IgD-negative memory B cell (primary cell): Measurements from ENCODE around the gene CDH13. TPM values are rescaled to one million over a fixed set of nuclear protein-coding genes. Genes with fewer than 3 reads are reported as not detected.

Experiments used
- H3K27ac Mint-ChIP-seq, 3 donors: one replicate each; pipeline ENCODE4 v1.8.0; 2020 to 2022; ENCODE audit warnings: mild to moderate bottlenecking in 3 of 3, mixed read lengths in 3 of 3, moderate library complexity in 1 of 3
- H3K27me3 Mint-ChIP-seq: one replicate; pipeline ENCODE4 v1.8.0; 2021; ENCODE audit warnings: mixed read lengths
- H3K36me3 Mint-ChIP-seq: one replicate; pipeline ENCODE4 v1.8.0; 2020; ENCODE audit warnings: mild to moderate bottlenecking, mixed read lengths
- H3K4me1 Mint-ChIP-seq, 3 donors: one replicate each; pipeline ENCODE4 v1.8.0; 2020 to 2022; ENCODE audit warnings: mixed read lengths in 3 of 3, mild to moderate bottlenecking in 1 of 3
- H3K4me3 Mint-ChIP-seq, 4 donors: one replicate each; pipeline ENCODE4 v1.8.0; 2020 to 2022; ENCODE audit warnings: mild to moderate bottlenecking in 4 of 4, mixed read lengths in 4 of 4, moderate library complexity in 3 of 4
- H3K9me3 Mint-ChIP-seq, 3 donors: one replicate each; pipeline ENCODE4 v1.8.0; 2020 to 2021; ENCODE audit warnings: mixed read lengths in 3 of 3, mild to moderate bottlenecking in 1 of 3
- polyA plus RNA-seq: library from polyadenylated mRNA; unstranded; fragments of 300-500 nt; fragmentation: Illumina TruSeq; gene quantifications from one replicate; pipeline ENCODE4 v1.2.3, GENCODE V29; 2021

Gene CDH13
- polyA plus RNA-seq, 1 donor from 2014 or later, result 0.23 TPM

- H3K27me3 Mint-ChIP-seq, result peaks cover 5% of the 10 kb centered on the region
- H3K27ac Mint-ChIP-seq, result no peak overlapping the region
- peaks cover 7 to 16% (median 12%) of the 10 kb centered on the region in 3 donors for H3K4me1 Mint-ChIP-seq
- no peak overlapping the region for H3K4me3 Mint-ChIP-seq
- peaks cover 5% of the 10 kb centered on the region for H3K36me3 Mint-ChIP-seq
- H3K9me3 Mint-ChIP-seq, result peaks cover 0 to 6% (median 0%) of the 10 kb centered on the region in 3 donors
These were observed 1144.7 kb downstream of the CDH13 start for GRCh38 chr16:83771306-83771942.

- peaks cover 0 to 6% (median 0%) of the 10 kb centered on the region in 3 donors for H3K9me3 Mint-ChIP-seq
- H3K36me3 Mint-ChIP-seq, result peaks cover 5% of the 10 kb centered on the region
- peaks cover 7 to 16% (median 12%) of the 10 kb centered on the region in 3 donors for H3K4me1 Mint-ChIP-seq
- H3K4me3 Mint-ChIP-seq, result no peak overlapping the region
- H3K27ac Mint-ChIP-seq, result no peak overlapping the region
- peaks cover 9% of the 10 kb centered on the region for H3K27me3 Mint-ChIP-seq
These were observed 1146.0 kb downstream of the CDH13 start for GRCh38 chr16:83772806-83773205.

- H3K27me3 Mint-ChIP-seq, result peaks cover 9% of the 10 kb centered on the region
- no peak overlapping the region for H3K27ac Mint-ChIP-seq
- H3K4me1 Mint-ChIP-seq, result peaks cover 10 to 12% (median 10%) of the 10 kb centered on the region in 3 donors
- H3K4me3 Mint-ChIP-seq, result no peak overlapping the region
- peaks cover 2% of the 10 kb centered on the region for H3K36me3 Mint-ChIP-seq
- peaks cover 0 to 3% (median 0%) of the 10 kb centered on the region in 3 donors for H3K9me3 Mint-ChIP-seq
These were observed 1147.3 kb downstream of the CDH13 start for GRCh38 chr16:83774066-83774465.

- peaks cover 2 to 9% (median 4%) of the 10 kb centered on the region in 3 donors for H3K4me1 Mint-ChIP-seq
- no peak overlapping the region for H3K4me3 Mint-ChIP-seq
- H3K36me3 Mint-ChIP-seq, result peaks cover under 1% of the 10 kb centered on the region
- H3K27ac Mint-ChIP-seq, result no peak overlapping the region
- H3K27me3 Mint-ChIP-seq, result peaks cover 11% of the 10 kb centered on the region
- no peaks in the 10 kb centered on the region for H3K9me3 Mint-ChIP-seq
These were observed 1150.2 kb downstream of the CDH13 start for GRCh38 chr16:83776944-83777343.

- Mint-ChIP-seq H3K4me1 (peaks cover 4 to 9% (median 5%) of the 10 kb centered on the region in 3 donors), H3K27ac (no peak overlapping the region), H3K36me3 (peaks cover 5% of the 10 kb centered on the region), H3K9me3 (peaks cover 0 to 2% (median 0%) of the 10 kb centered on the region in 3 donors), H3K4me3 (no peak overlapping the region), H3K27me3 (peaks cover 9% of the 10 kb centered on the region)
These were observed 1153.1 kb downstream of the CDH13 start for GRCh38 chr16:83779886-83780285.

- no peak overlapping the region for H3K27ac Mint-ChIP-seq
- H3K36me3 Mint-ChIP-seq, result peaks cover 5% of the 10 kb centered on the region
- H3K4me1 Mint-ChIP-seq, result peaks cover 0 to 5% (median 5%) of the 10 kb centered on the region in 3 donors
- no peak overlapping the region for H3K4me3 Mint-ChIP-seq
- H3K9me3 Mint-ChIP-seq, result peaks cover 0 to 4% (median 0%) of the 10 kb centered on the region in 3 donors
- no peaks in the 10 kb centered on the region for H3K27me3 Mint-ChIP-seq
These were observed 1158.7 kb downstream of the CDH13 start for GRCh38 chr16:83785455-83785854.

GRCh38 chr16:83789642-83790401 lies 1163.1 kb downstream of the CDH13 start:
- peaks cover 0 to 3% (median 0%) of the 10 kb centered on the region in 3 donors for H3K9me3 Mint-ChIP-seq
- peaks cover 7% of the 10 kb centered on the region for H3K36me3 Mint-ChIP-seq
- H3K4me1 Mint-ChIP-seq, result peaks cover 0 to 2% (median 0%) of the 10 kb centered on the region in 3 donors
- no peak overlapping the region for H3K27ac Mint-ChIP-seq
- H3K4me3 Mint-ChIP-seq, result peak overlapping the region in 1 of 4 donors; percentile 52
- H3K27me3 Mint-ChIP-seq, result no peaks in the 10 kb centered on the region

- Mint-ChIP-seq H3K36me3 (peaks cover 13% of the 10 kb centered on the region), H3K27me3 (no peaks in the 10 kb centered on the region), H3K9me3 (no peaks in the 10 kb centered on the region), H3K4me1 (peaks cover 0 to 4% (median 2%) of the 10 kb centered on the region in 3 donors), H3K4me3 (no peak overlapping the region), H3K27ac (no peak overlapping the region)
These were observed 1165.1 kb downstream of the CDH13 start for GRCh38 chr16:83791916-83792315.

- Mint-ChIP-seq H3K27me3 (no peaks in the 10 kb centered on the region), H3K4me3 (no peak overlapping the region), H3K27ac (no peak overlapping the region), H3K9me3 (no peaks in the 10 kb centered on the region), H3K36me3 (peaks cover 14% of the 10 kb centered on the region), H3K4me1 (peaks cover 0 to 4% (median 2%) of the 10 kb centered on the region in 3 donors)
These were observed 1165.6 kb downstream of the CDH13 start for GRCh38 chr16:83792391-83792790.

GRCh38 chr16:83793179-83793578 lies 1166.4 kb downstream of the CDH13 start:
- peaks cover 0 to 4% (median 2%) of the 10 kb centered on the region in 3 donors for H3K4me1 Mint-ChIP-seq
- no peaks in the 10 kb centered on the region for H3K27me3 Mint-ChIP-seq
- H3K9me3 Mint-ChIP-seq, result no peaks in the 10 kb centered on the region

GRCh38 chr16:83794860-83795554 lies 1168.2 kb downstream of the CDH13 start:
- Mint-ChIP-seq H3K27ac (no peak overlapping the region), H3K4me3 (no peak overlapping the region), H3K9me3 (no peaks in the 10 kb centered on the region), H3K36me3 (peaks cover 16% of the 10 kb centered on the region), H3K4me1 (peaks cover 0 to 4% (median 2%) of the 10 kb centered on the region in 3 donors), H3K27me3 (no peaks in the 10 kb centered on the region)

More at GRCh38 chr16:83793179-83793578, 1166.4 kb downstream of the CDH13 start:
- H3K27ac Mint-ChIP-seq, result no peak overlapping the region
- H3K36me3 Mint-ChIP-seq, result peaks cover 14% of the 10 kb centered on the region
- H3K4me3 Mint-ChIP-seq, result no peak overlapping the region

- no peak overlapping the region for H3K4me3 Mint-ChIP-seq
- H3K9me3 Mint-ChIP-seq, result no peaks in the 10 kb centered on the region
- peaks cover 3 to 6% (median 4%) of the 10 kb centered on the region in 3 donors for H3K4me1 Mint-ChIP-seq
- H3K27me3 Mint-ChIP-seq, result no peaks in the 10 kb centered on the region
- H3K27ac Mint-ChIP-seq, result no peak overlapping the region
- H3K36me3 Mint-ChIP-seq, result peaks cover 11% of the 10 kb centered on the region
These were observed 1170.2 kb downstream of the CDH13 start for GRCh38 chr16:83797013-83797412.

GRCh38 chr16:83799336-83799735 lies 1172.6 kb downstream of the CDH13 start:
- H3K4me1 Mint-ChIP-seq, result peaks cover 17 to 22% (median 19%) of the 10 kb centered on the region in 3 donors
- H3K9me3 Mint-ChIP-seq, result peaks cover 0 to 3% (median 0%) of the 10 kb centered on the region in 3 donors
- H3K4me3 Mint-ChIP-seq, result no peak overlapping the region
- H3K36me3 Mint-ChIP-seq, result peaks cover 11% of the 10 kb centered on the region
- peak overlapping the region in 1 of 3 donors; percentile 80 for H3K27ac Mint-ChIP-seq
- H3K27me3 Mint-ChIP-seq, result no peaks in the 10 kb centered on the region

GRCh38 chr16:83802135-83802534 lies 1175.4 kb downstream of the CDH13 start:
- peaks cover 8% of the 10 kb centered on the region for H3K36me3 Mint-ChIP-seq
- no peaks in the 10 kb centered on the region for H3K27me3 Mint-ChIP-seq
- peak overlapping the region; percentile 62 to 79 (median 71) for H3K4me3 Mint-ChIP-seq
- peaks cover 32 to 43% (median 39%) of the 10 kb centered on the region in 3 donors for H3K4me1 Mint-ChIP-seq
- peak overlapping the region; percentile 51 to 86 (median 78) for H3K27ac Mint-ChIP-seq
- peaks cover 2 to 10% (median 4%) of the 10 kb centered on the region in 3 donors for H3K9me3 Mint-ChIP-seq
